Prostate gland (tissue), 2 donors: ENCODE data around the gene NLGN2.

Experiments
- POLR2A ChIP-seq: fragments of 450-650 bp; IDR thresholded peaks from one replicate; pipeline ENCODE4 v1.6.1; 2016; ENCODE audit warnings: antibody characterized with exemption, mild to moderate bottlenecking
- TF ChIP-seq, protein P1 (sequence below), 4 experiments: fragments of 200-600 bp in 2 of 4; fragments of 450-650 bp in 2 of 4; sonication (generic) in 2 of 4; IDR thresholded peaks; 1 replicate in 3 of 4; 2 replicates in 1 of 4; pipeline ENCODE4 v1.5.1; 2016 to 2019; ENCODE audit warnings: antibody characterized with exemption in 4 of 4, mild to moderate bottlenecking in 2 of 4, moderate library complexity in 2 of 4

DNA sequence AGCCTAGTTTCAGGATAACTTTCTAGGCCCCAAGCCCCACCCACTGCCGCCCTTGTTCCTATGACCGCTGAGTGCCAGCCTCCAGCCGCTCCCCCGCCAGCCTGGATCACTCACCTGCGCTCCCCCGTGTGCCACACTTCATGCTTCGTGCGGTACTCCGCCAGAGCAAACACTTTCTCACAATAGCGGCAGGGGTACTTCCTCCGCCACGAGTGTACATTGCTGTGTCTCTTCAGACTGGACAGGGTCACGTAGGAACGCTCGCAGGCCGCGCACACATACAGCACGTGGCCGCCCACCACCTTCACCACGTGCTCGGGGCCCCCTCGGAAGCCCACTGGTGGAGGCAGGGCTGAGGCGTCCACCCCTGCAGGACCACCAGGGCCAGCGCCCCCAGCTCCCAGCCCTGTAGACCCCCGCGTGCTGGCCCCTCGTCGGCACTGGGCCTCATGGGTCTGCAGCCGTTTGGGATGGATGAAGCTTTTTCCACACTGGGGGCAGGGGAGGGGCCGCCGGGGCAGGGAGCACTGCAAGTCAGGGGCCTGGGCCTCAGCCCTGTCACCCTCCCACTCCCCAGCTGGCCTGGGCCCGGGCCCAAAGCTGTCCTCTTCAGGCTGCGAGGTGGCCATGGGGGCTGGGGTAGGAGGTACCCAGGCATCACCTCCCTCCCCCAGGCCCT, 58.1 kb downstream of the NLGN2 start:
- no peak for TF ChIP-seq POLR2A
- TF ChIP-seq, protein P1, sequence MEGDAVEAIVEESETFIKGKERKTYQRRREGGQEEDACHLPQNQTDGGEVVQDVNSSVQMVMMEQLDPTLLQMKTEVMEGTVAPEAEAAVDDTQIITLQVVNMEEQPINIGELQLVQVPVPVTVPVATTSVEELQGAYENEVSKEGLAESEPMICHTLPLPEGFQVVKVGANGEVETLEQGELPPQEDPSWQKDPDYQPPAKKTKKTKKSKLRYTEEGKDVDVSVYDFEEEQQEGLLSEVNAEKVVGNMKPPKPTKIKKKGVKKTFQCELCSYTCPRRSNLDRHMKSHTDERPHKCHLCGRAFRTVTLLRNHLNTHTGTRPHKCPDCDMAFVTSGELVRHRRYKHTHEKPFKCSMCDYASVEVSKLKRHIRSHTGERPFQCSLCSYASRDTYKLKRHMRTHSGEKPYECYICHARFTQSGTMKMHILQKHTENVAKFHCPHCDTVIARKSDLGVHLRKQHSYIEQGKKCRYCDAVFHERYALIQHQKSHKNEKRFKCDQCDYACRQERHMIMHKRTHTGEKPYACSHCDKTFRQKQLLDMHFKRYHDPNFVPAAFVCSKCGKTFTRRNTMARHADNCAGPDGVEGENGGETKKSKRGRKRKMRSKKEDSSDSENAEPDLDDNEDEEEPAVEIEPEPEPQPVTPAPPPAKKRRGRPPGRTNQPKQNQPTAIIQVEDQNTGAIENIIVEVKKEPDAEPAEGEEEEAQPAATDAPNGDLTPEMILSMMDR (IDR thresholded peaks at IDR 0.05) = no peak
